HG03064 (cell line): ENCODE measurements around the gene NOL4L.

Experiments used
- ATAC-seq: cut with Tn5 transposase; IDR thresholded peaks from one replicate; pipeline ENCODE4 v1.9.1; 2021; ENCODE audit warnings: low read depth; ENCODE audit not compliant: unreplicated experiment

Gene NOL4L

GRCh38 chr20:32449890-32450401 lies 135.2 kb downstream of the NOL4L start:
- no peak for ATAC-seq

GRCh38 chr20:32449057-32449889 lies 135.9 kb downstream of the NOL4L start:
- no peak for ATAC-seq

GRCh38 chr20:32448306-32449056 lies 136.7 kb downstream of the NOL4L start:
- no peak for ATAC-seq

- ATAC-seq: no peak
Observed at GRCh38 chr20:32447136-32448027, 137.8 kb downstream of the NOL4L start.

- no peak for ATAC-seq
Observed at GRCh38 chr20:32446301-32447100, 138.6 kb downstream of the NOL4L start.

GRCh38 chr20:32445539-32446273 lies 139.4 kb downstream of the NOL4L start:
- no peak for ATAC-seq

GRCh38 chr20:32444474-32445220 lies 140.5 kb downstream of the NOL4L start:
- ATAC-seq: no peak

GRCh38 chr20:32443386-32443974 lies 141.7 kb downstream of the NOL4L start:
- no peak for ATAC-seq

- ATAC-seq: no peak
Observed at GRCh38 chr20:32442630-32443373, 142.3 kb downstream of the NOL4L start.

GRCh38 chr20:32441638-32442037 lies 143.5 kb downstream of the NOL4L start:
- no peak for ATAC-seq

GRCh38 chr20:32440758-32441078 lies 144.4 kb downstream of the NOL4L start:
- ATAC-seq: no peak

- no peak for ATAC-seq
Observed at GRCh38 chr20:32440069-32440757, 144.9 kb downstream of the NOL4L start.

GRCh38 chr20:32439132-32439829 lies 145.9 kb downstream of the NOL4L start:
- no peak for ATAC-seq

- ATAC-seq: no peak
Observed at GRCh38 chr20:32438331-32438858, 146.7 kb downstream of the NOL4L start.

GRCh38 chr20:32437391-32438074 lies 147.6 kb downstream of the NOL4L start:
- no peak for ATAC-seq

- no peak for ATAC-seq
Observed at GRCh38 chr20:32436968-32437367, 148.2 kb downstream of the NOL4L start.
